LNCAP (cell line): Measurements from ENCODE around the gene ZNF524.

Experiments
- CTCF ChIP-seq: fragments of 450-650 bp; IDR thresholded peaks from 2 replicates; pipeline ENCODE4 v1.5.1; 2017; ENCODE audit warnings: mild to moderate bottlenecking

Gene ZNF524

GRCh38 chr19:55579766-55580621, 20.1 kb upstream of the ZNF524 start:
- TF ChIP-seq CTCF: no peak

- no peak for TF ChIP-seq CTCF
These were observed 19.4 kb upstream of the ZNF524 start, which contains the start of gene ZNF579 for GRCh38 chr19:55580628-55581144. TSS of gene ZNF579 (minus strand) at chr19:55580848. CDS start at chr19:55579639, 1,209 bp downstream.

GRCh38 chr19:55581145-55581822, 18.8 kb upstream of the ZNF524 start:
- TF ChIP-seq CTCF: no peak

- TF ChIP-seq CTCF: no peak
These were observed 18.3 kb upstream of the ZNF524 start for GRCh38 chr19:55581823-55582223.

- TF ChIP-seq CTCF: no peak
These were observed 15.2 kb upstream of the ZNF524 start for GRCh38 chr19:55584871-55585270.

GRCh38 chr19:55585658-55586339, 14.3 kb upstream of the ZNF524 start:
- no peak for TF ChIP-seq CTCF

- TF ChIP-seq CTCF: no peak
These were observed 13.0 kb upstream of the ZNF524 start for GRCh38 chr19:55586976-55587668.
